ENCODE measurements around the gene COX8C.
"Not testable (repeated sequence)": the region's sequence is repeated elsewhere in the genome, so short reads cannot be mapped to it uniquely, and the experiment has no call there.

The COX8C gene

GRCh38 chr14:93375673-93376156 is 28.7 kb downstream of the COX8C start:
- DNase-seq = no peak

- DNase-seq = no peak
Observed at GRCh38 chr14:93379831-93380230, 32.8 kb downstream of the COX8C start.

- no peak for DNase-seq
Observed at GRCh38 chr14:93381644-93382043, 34.7 kb downstream of the COX8C start.

DNA sequence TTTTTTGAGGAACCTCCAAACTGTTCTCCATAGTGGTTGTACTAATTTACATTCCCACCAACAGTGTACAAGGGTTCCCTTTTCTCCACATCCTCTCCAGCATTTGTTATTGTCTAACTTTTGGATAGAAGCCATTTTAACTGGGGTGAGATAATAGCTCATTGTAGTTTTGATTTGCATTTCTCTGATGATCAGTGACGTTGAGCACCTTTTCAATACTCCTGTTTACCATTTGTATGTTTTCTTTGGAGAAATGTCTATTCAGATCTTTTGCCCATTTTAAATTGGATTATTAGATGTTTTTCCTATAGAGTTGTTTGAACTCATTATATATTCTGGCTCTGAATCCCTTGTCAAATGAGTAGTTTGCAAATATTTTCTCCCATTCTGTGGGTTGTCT is 37.3 kb downstream of the COX8C start:
- not testable (repeated sequence) for DNase-seq

- DNase-seq = no peak
Observed at GRCh38 chr14:93395231-93395630, 48.2 kb downstream of the COX8C start.

- no peak for DNase-seq
Observed at GRCh38 chr14:93396456-93396855, 49.5 kb downstream of the COX8C start.

Measured in NCI-H1092 treated with DMSO at 0.1 percent for 48 hours (cell line).